GM23338 (cell line): Measurements from ENCODE around the gene DLX5. TPM values are rescaled to one million over a fixed set of nuclear protein-coding genes. Genes with fewer than 3 reads are reported as not detected.

Source experiments
- ATAC-seq: fragments of 200-7000 bp; cut with Tn5 transposase; 3 replicates; pipeline ENCODE4 v1.9.1; 2020
- DNase-seq: peaks from one replicate; pipeline ENCODE4 v3.0.0-alpha.2; 2015; ENCODE audit warnings: low spot score
- H2AFZ ChIP-seq: fragments of 200-600 bp; sonication (generic); 2 replicates; pipeline ENCODE4 v1.8.0; 2016; ENCODE audit warnings: antibody characterized with exemption, mild to moderate bottlenecking, moderate library complexity
- H3F3A ChIP-seq: fragments of 200-600 bp; sonication (generic); replicated peaks from 2 replicates; pipeline ENCODE4 v1.8.0; 2017; ENCODE audit warnings: antibody characterized with exemption, mixed run types, low read depth
- H3K27ac ChIP-seq: fragments of 200-600 bp; sonication (generic); 2 replicates; pipeline ENCODE4 v1.6.1; 2016; ENCODE audit warnings: low read depth
- H3K27me3 ChIP-seq: fragments of 200-600 bp; sonication (generic); 2 replicates; pipeline ENCODE4 v1.8.0; 2016; ENCODE audit warnings: mild to moderate bottlenecking, mixed run types, moderate library complexity; ENCODE audit not compliant: insufficient read depth
- H3K36me3 ChIP-seq: fragments of 200-600 bp; sonication (generic); 2 replicates; pipeline ENCODE4 v1.8.0; 2016; ENCODE audit warnings: mild to moderate bottlenecking; ENCODE audit not compliant: insufficient read depth
- H3K4me1 ChIP-seq: fragments of 200-600 bp; sonication (generic); 2 replicates; pipeline ENCODE4 v1.8.0; 2016; ENCODE audit warnings: mild to moderate bottlenecking, moderate library complexity; ENCODE audit not compliant: insufficient read depth
- H3K4me2 ChIP-seq: fragments of 200-600 bp; sonication (generic); 2 replicates; pipeline ENCODE4 v1.7.1; 2017; ENCODE audit warnings: mixed run types
- H3K4me3 ChIP-seq: fragments of 200-600 bp; sonication (generic); 2 replicates; pipeline ENCODE4 v1.6.1; 2016; ENCODE audit warnings: mixed run types
- H3K79me2 ChIP-seq: fragments of 200-600 bp; sonication (generic); replicated peaks from 2 replicates; pipeline ENCODE4 v1.8.0; 2017; ENCODE audit warnings: mild to moderate bottlenecking; ENCODE audit not compliant: insufficient read depth
- H3K9me2 ChIP-seq: fragments of 200-600 bp; sonication (generic); 2 replicates; pipeline ENCODE4 v1.8.0; 2017; ENCODE audit not compliant: insufficient read depth
- H4K20me1 ChIP-seq: fragments of 200-600 bp; sonication (generic); replicated peaks from 2 replicates; pipeline ENCODE4 v1.8.0; 2017; ENCODE audit warnings: mild to moderate bottlenecking; ENCODE audit not compliant: insufficient read depth
- H3K27ac Mint-ChIP-seq: 2 replicates; pipeline ENCODE4 v1.8.0; 2020; ENCODE audit warnings: inconsistent platforms, mild to moderate bottlenecking, moderate library complexity, mixed read lengths
- H3K27me3 Mint-ChIP-seq: 3 replicates; pipeline ENCODE4 v1.8.0; 2022; ENCODE audit warnings: low read depth, mild to moderate bottlenecking, moderate library complexity, mixed read lengths, inconsistent platforms; ENCODE audit not compliant: insufficient read depth, poor library complexity
- H3K36me3 Mint-ChIP-seq: 3 replicates; pipeline ENCODE4 v1.8.0; 2021; ENCODE audit warnings: low read depth, mild to moderate bottlenecking, inconsistent platforms, moderate library complexity, mixed read lengths
- H3K4me1 Mint-ChIP-seq: 3 replicates; pipeline ENCODE4 v1.8.0; 2020; ENCODE audit warnings: mild to moderate bottlenecking, inconsistent platforms, mixed read lengths
- H3K4me3 Mint-ChIP-seq: 3 replicates; pipeline ENCODE4 v1.8.0; 2021; ENCODE audit warnings: moderate library complexity, mild to moderate bottlenecking, inconsistent platforms, mixed read lengths
- H3K9me3 Mint-ChIP-seq: 3 replicates; pipeline ENCODE4 v1.8.0; 2020; ENCODE audit warnings: moderate library complexity, mild to moderate bottlenecking, inconsistent platforms, mixed read lengths
- CREB1 ChIP-seq: fragments of 250-450 bp; sonication (Bioruptor Pico); IDR thresholded peaks from 2 replicates; pipeline ENCODE4 v1.5.0; 2020; ENCODE audit warnings: low read depth, mild to moderate bottlenecking, moderate library complexity
- CTCF ChIP-seq, 2 experiments: fragments of 200-600 bp in 1 of 2; sonication (generic) in 1 of 2; conservative IDR thresholded peaks; 2 replicates each; pipeline versions ENCODE4 v1.5.1 to v1.6.1; 2016 to 2017; ENCODE audit warnings: antibody characterized with exemption in 2 of 2, low read depth in 2 of 2, mild to moderate bottlenecking in 2 of 2, moderate library complexity in 1 of 2
- ETS1 ChIP-seq: IDR thresholded peaks from 2 replicates; pipeline ENCODE4 v1.6.1; 2016; ENCODE audit warnings: antibody characterized with exemption
- EZH2 ChIP-seq: fragments of 200-600 bp; sonication (generic); IDR thresholded peaks from one replicate; pipeline ENCODE4 v1.8.0; 2017; ENCODE audit warnings: antibody characterized with exemption, mild to moderate bottlenecking, low read depth; ENCODE audit not compliant: unreplicated experiment
- EZH2phosphoT487 ChIP-seq: fragments of 200-600 bp; sonication (generic); IDR thresholded peaks from one replicate; pipeline ENCODE4 v1.8.1; 2018; ENCODE audit warnings: antibody characterized with exemption; ENCODE audit not compliant: unreplicated experiment
- JUNB ChIP-seq: IDR thresholded peaks from one replicate; pipeline ENCODE4 v1.6.1; 2016; ENCODE audit warnings: antibody characterized with exemption; ENCODE audit not compliant: unreplicated experiment
- NANOG ChIP-seq: IDR thresholded peaks from 2 replicates; pipeline ENCODE4 v1.6.1; 2016; ENCODE audit warnings: antibody characterized with exemption, borderline replicate concordance
- POLR2AphosphoS5 ChIP-seq: IDR thresholded peaks from 2 replicates; pipeline ENCODE4 v1.6.1; 2016; ENCODE audit warnings: antibody characterized with exemption, low read depth
- REST ChIP-seq: IDR thresholded peaks from one replicate; pipeline ENCODE4 v1.6.1; 2018; ENCODE audit warnings: antibody characterized with exemption; ENCODE audit not compliant: unreplicated experiment
- STAT1 ChIP-seq: IDR thresholded peaks from one replicate; pipeline ENCODE4 v1.6.1; 2016; ENCODE audit warnings: antibody characterized with exemption; ENCODE audit not compliant: unreplicated experiment
- ZNF114 ChIP-seq: fragments of 250-450 bp; sonication (Bioruptor Pico); IDR thresholded peaks from 2 replicates; pipeline ENCODE4 v1.5.0; 2020; ENCODE audit warnings: mild to moderate bottlenecking, moderate library complexity
- ZNF331 ChIP-seq: fragments of 250-450 bp; sonication (Bioruptor Pico); IDR thresholded peaks from 2 replicates; pipeline ENCODE4 v1.5.0; 2020; ENCODE audit warnings: low read depth, mild to moderate bottlenecking, moderate library complexity
- ZNF462 ChIP-seq: fragments of 250-450 bp; sonication (Bioruptor Pico); IDR thresholded peaks from 2 replicates; pipeline ENCODE4 v1.5.0; 2020; ENCODE audit warnings: mild to moderate bottlenecking, moderate library complexity
- polyA plus RNA-seq: library from polyadenylated mRNA; unstranded; fragments of >200 nt; fragmentation: Nextera tagmentation; extraction: Ambion mirVana; gene quantifications from 2 replicates; pipeline ENCODE4 v1.2.1, GENCODE V29; 2016
- total RNA-seq: library from RNA; depleted of rRNA; stranded (reverse); fragments of >200 nt; shearing (Covaris generic); gene quantifications from 2 replicates; pipeline ENCODE4 v1.2.3, GENCODE V29; 2014

Gene DLX5
- total and polyA plus RNA-seq, 2 experiments from 2014 or later = not detected

GRCh38 chr7:96986901-96987300 lies 37.7 kb downstream of the DLX5 start:
- H3K4me2 ChIP-seq = no peak overlapping the region
- no peak for TF ChIP-seq POLR2AphosphoS5
- TF ChIP-seq NANOG = no peak
- TF ChIP-seq EZH2 = no peak
- no peak for TF ChIP-seq ZNF331 (CRISPR knock-in tag)
- no peak for TF ChIP-seq STAT1
- no peak for TF ChIP-seq CREB1 (CRISPR knock-in tag)
- TF ChIP-seq EZH2phosphoT487 = no peak
- no peak for TF ChIP-seq REST
- no peak for TF ChIP-seq JUNB
- TF ChIP-seq ZNF462 (CRISPR knock-in tag) = no peak
- no peak for TF ChIP-seq CTCF (conservative IDR thresholded peaks at IDR 0.05; ENCODE audit: low read depth in 2 of 2)
- TF ChIP-seq ETS1 = no peak
- TF ChIP-seq ZNF114 (CRISPR knock-in tag) = no peak
- no peaks in the 10 kb centered on the region for H3K9me2 ChIP-seq
- peaks cover 83% of the 10 kb centered on the region for H3K27me3 ChIP-seq
- H3K4me3 Mint-ChIP-seq = no peak overlapping the region
- peaks cover 3% of the 10 kb centered on the region; the same call in 1 of the 2 replicates for H4K20me1 ChIP-seq
- no peak overlapping the region for H3K4me3 ChIP-seq
- H3K27ac ChIP-seq = no peak overlapping the region
- ATAC-seq (no peak), DNase-seq (no peak)
- no peaks in the 10 kb centered on the region for H3K79me2 ChIP-seq
- H2AFZ ChIP-seq = no peak overlapping the region
- no peaks in the 10 kb centered on the region for H3K36me3 Mint-ChIP-seq
- no peak overlapping the region for H3K27ac Mint-ChIP-seq
- 0 out of 2 replicates have a peak, but pooled peaks cover 5% of the 10 kb centered on the region for H3F3A ChIP-seq
- no peaks in the 10 kb centered on the region; the same call in 2 of the 3 replicates for H3K9me3 Mint-ChIP-seq
- H3K4me1 Mint-ChIP-seq = peaks cover 33% of the 10 kb centered on the region
- H3K4me1 ChIP-seq = peaks cover 65% of the 10 kb centered on the region
- H3K27me3 Mint-ChIP-seq = peaks cover 65% of the 10 kb centered on the region
- no peaks in the 10 kb centered on the region for H3K36me3 ChIP-seq
